ENCODE measurements around the gene B9D1. TPM values are rescaled to one million over a fixed set of nuclear protein-coding genes. Genes with fewer than 3 reads are reported as not detected.

Gene B9D1
- total RNA-seq, 6 experiments from 2014 or later, result 18.0 to 28.9 (median 24.5) TPM

DNA sequence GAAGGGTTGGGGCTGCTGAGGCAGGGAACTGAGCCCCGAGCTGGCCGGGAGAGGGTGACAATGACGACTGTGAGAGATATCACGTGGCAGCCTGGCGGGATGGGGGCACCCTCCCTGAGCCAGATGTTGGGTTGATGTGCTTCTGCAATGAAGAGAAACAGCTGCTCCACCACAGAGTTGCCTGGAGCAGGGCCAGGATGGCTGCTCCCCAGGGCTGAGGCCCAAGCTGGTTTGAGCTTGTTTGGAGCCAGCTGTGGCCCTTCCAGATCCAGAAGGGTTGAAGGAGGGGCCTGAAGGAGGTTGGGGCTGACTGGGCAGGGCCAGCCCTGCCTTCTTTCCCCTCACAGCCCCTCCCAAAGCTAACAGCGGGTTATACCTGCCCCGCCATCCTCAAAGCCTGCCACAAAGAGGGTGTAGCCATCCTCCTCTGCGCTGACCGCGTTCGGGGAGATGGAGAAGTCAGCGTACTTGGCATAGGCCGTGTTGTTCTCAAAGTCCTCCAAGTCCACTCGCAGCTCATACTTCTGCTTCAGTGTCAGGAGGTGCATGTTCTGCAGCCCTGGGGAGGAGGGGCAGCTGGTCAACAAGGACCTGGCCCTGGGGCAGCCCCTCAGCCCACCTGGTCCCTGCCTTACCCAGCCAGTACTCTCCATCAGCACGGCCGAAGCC, 22.3 kb upstream of the B9D1 start:
- peaks cover 67% of the 10 kb centered on the region for H3K4me1 Mint-ChIP-seq (ENCODE audit: low read depth)
- peak overlapping the region; percentile 95 for H3K27ac Mint-ChIP-seq
- peaks cover 15% of the 10 kb centered on the region for H3K36me3 Mint-ChIP-seq (ENCODE audit: low read depth)
- TF ChIP-seq, protein P1, sequence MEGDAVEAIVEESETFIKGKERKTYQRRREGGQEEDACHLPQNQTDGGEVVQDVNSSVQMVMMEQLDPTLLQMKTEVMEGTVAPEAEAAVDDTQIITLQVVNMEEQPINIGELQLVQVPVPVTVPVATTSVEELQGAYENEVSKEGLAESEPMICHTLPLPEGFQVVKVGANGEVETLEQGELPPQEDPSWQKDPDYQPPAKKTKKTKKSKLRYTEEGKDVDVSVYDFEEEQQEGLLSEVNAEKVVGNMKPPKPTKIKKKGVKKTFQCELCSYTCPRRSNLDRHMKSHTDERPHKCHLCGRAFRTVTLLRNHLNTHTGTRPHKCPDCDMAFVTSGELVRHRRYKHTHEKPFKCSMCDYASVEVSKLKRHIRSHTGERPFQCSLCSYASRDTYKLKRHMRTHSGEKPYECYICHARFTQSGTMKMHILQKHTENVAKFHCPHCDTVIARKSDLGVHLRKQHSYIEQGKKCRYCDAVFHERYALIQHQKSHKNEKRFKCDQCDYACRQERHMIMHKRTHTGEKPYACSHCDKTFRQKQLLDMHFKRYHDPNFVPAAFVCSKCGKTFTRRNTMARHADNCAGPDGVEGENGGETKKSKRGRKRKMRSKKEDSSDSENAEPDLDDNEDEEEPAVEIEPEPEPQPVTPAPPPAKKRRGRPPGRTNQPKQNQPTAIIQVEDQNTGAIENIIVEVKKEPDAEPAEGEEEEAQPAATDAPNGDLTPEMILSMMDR (IDR thresholded peaks at IDR 0.05), result no peak
- no peaks in the 10 kb centered on the region for H3K9me3 Mint-ChIP-seq
- no peaks in the 10 kb centered on the region for H3K27me3 Mint-ChIP-seq (ENCODE audit: insufficient read depth)
- H3K4me3 Mint-ChIP-seq, result peak overlapping the region; percentile 9; the same call in 1 of the 2 replicates
- peak; percentile 46 for DNase-seq

- H3K4me3 Mint-ChIP-seq, result peak overlapping the region; percentile 2; the same call in 1 of the 2 replicates
- DNase-seq, result no peak
Observed at GRCh38 chr17:19383681-19384470, 21.4 kb upstream of the B9D1 start.

DNA sequence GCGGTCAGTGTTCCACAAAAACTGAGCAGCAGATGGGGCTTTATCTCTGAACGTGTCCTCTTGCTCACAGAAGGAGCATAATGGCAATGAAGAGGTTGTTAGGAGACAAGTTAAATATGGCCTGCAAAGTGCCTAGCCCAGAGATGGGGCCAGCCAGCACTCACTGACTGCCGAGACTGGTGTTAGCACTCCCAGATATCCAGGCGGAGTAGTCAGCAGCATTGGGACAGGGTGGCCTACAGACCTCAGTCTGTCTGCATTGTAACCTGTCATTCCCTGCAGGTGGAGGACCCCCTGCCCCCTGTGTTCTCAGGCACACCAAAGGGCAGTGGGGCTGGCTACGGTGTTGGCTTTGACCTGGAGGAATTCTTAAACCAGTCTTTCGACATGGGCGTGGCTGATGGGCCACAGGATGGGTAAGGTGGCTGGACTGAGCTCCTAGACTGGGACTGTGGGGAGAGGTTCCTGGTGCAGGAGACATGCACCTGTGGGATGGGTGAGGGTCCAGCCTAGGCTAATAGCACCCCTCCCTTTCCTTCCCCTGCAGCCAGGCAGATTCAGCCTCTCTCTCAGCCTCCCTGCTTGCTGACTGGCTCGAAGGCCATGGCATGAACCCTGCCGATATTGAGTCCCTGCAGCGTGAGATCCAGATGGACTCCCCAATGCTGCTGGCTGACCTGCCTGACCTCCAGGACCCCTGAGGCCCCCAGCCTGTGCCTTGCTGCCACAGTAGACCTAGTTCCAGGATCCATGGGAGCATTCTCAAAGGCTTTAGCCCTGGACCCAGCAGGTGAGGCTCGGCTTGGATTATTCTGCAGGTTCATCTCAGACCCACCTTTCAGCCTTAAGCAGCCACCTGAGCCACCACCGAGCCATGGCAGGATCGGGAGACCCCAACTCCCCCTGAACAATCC, 20.3 kb upstream of the B9D1 start:
- Mint-ChIP-seq H3K36me3 (ENCODE audit: low read depth) (peaks cover 24% of the 10 kb centered on the region), H3K27me3 (ENCODE audit: insufficient read depth) (peaks cover 2% of the 10 kb centered on the region), H3K9me3 (no peaks in the 10 kb centered on the region), H3K4me3 (no peak overlapping the region), H3K27ac (no peak overlapping the region), H3K4me1 (ENCODE audit: low read depth) (peaks cover 56% of the 10 kb centered on the region)
- TF ChIP-seq, protein P1 (IDR thresholded peaks at IDR 0.05), result no peak
- no peak for DNase-seq

More at GRCh38 chr17:19383681-19384470, 21.4 kb upstream of the B9D1 start:
- Mint-ChIP-seq H3K27ac (peak overlapping the region; percentile 95), H3K4me1 (ENCODE audit: low read depth) (peaks cover 67% of the 10 kb centered on the region), H3K36me3 (ENCODE audit: low read depth) (peaks cover 24% of the 10 kb centered on the region), H3K9me3 (no peaks in the 10 kb centered on the region), H3K27me3 (ENCODE audit: insufficient read depth) (no peaks in the 10 kb centered on the region)
- TF ChIP-seq, protein P1 (IDR thresholded peaks at IDR 0.05), result peak; percentile 12; the same call in 1 of the 2 replicates

- Mint-ChIP-seq H3K9me3 (no peaks in the 10 kb centered on the region), H3K27me3 (ENCODE audit: insufficient read depth) (peaks cover 3% of the 10 kb centered on the region), H3K36me3 (ENCODE audit: low read depth) (peaks cover 24% of the 10 kb centered on the region), H3K27ac (no peak overlapping the region), H3K4me1 (ENCODE audit: low read depth) (peaks cover 50% of the 10 kb centered on the region), H3K4me3 (no peak overlapping the region)
- no peak for DNase-seq
- TF ChIP-seq, protein P1 (IDR thresholded peaks at IDR 0.05), result no peak
Observed at GRCh38 chr17:19381741-19382444, 19.4 kb upstream of the B9D1 start.

- DNase-seq, result no peak
- TF ChIP-seq, protein P1 (IDR thresholded peaks at IDR 0.05), result no peak
- peaks cover 48% of the 10 kb centered on the region for H3K4me1 Mint-ChIP-seq (ENCODE audit: low read depth)
- peaks cover 3% of the 10 kb centered on the region for H3K27me3 Mint-ChIP-seq (ENCODE audit: insufficient read depth)
- H3K27ac Mint-ChIP-seq, result no peak overlapping the region
- no peaks in the 10 kb centered on the region for H3K9me3 Mint-ChIP-seq
- H3K36me3 Mint-ChIP-seq (ENCODE audit: low read depth), result peaks cover 24% of the 10 kb centered on the region
- no peak overlapping the region for H3K4me3 Mint-ChIP-seq
Observed at GRCh38 chr17:19381361-19381740, 18.8 kb upstream of the B9D1 start.

All from HFFc6 (cell line).